Activated CD4-positive, alpha-beta T cell treated with anti-CD3 and anti-CD28 coated beads, Interleukin-2, amount 10 ng/mL, durations not matched to agents 24 days and 14 days (primary cell): Measurements from ENCODE around the gene DEPDC1B. TPM values are rescaled to one million over a fixed set of nuclear protein-coding genes. Genes with fewer than 3 reads are reported as not detected.
"Not testable (repeated sequence)": the region's sequence is repeated elsewhere in the genome, so short reads cannot be mapped to it uniquely, and the experiment has no call there.

Source experiments
- DNase-seq: peaks from one replicate; pipeline ENCODE4 v3.0.0; 2022
- H3K27ac Mint-ChIP-seq: one replicate; pipeline ENCODE4 v1.8.0; 2022; ENCODE audit warnings: mild to moderate bottlenecking, mixed read lengths
- H3K27me3 Mint-ChIP-seq: one replicate; pipeline ENCODE4 v1.8.0; 2022; ENCODE audit warnings: mixed read lengths
- H3K36me3 Mint-ChIP-seq: one replicate; pipeline ENCODE4 v1.8.0; 2022; ENCODE audit warnings: low read depth, mild to moderate bottlenecking, mixed read lengths
- H3K4me1 Mint-ChIP-seq: one replicate; pipeline ENCODE4 v1.8.0; 2021; ENCODE audit warnings: mixed read lengths
- H3K4me3 Mint-ChIP-seq: one replicate; pipeline ENCODE4 v1.8.0; 2022; ENCODE audit warnings: mild to moderate bottlenecking, moderate library complexity, mixed read lengths
- H3K9me3 Mint-ChIP-seq: one replicate; pipeline ENCODE4 v1.8.0; 2021; ENCODE audit warnings: mixed read lengths
- intact Hi-C: fragments of 100-400 bp; cut with micrococcal nuclease; formaldehyde crosslinking; loops from one replicate; pipeline ENCODE4 v1.15.1; 2023
- total RNA-seq: library from RNA; stranded (reverse); gene quantifications from 2 replicates; pipeline ENCODE4 v1.2.3, GENCODE V29; 2022

DEPDC1B gene
- total RNA-seq, 1 donor from 2014 or later, result 19.8 TPM

GRCh38 chr5:60577116-60577515 is 122.8 kb downstream of the DEPDC1B start:
- H3K36me3 Mint-ChIP-seq, result no peaks in the 10 kb centered on the region
- H3K4me1 Mint-ChIP-seq, result no peaks in the 10 kb centered on the region
- no peak for DNase-seq
- H3K4me3 Mint-ChIP-seq, result no peak overlapping the region
- H3K9me3 Mint-ChIP-seq, result peaks cover 31% of the 10 kb centered on the region
- no peak overlapping the region for H3K27ac Mint-ChIP-seq
- intact Hi-C loops, result no loop called here
- H3K27me3 Mint-ChIP-seq, result no peaks in the 10 kb centered on the region

- no peaks in the 10 kb centered on the region for H3K4me1 Mint-ChIP-seq
- no peak overlapping the region for H3K27ac Mint-ChIP-seq
- no peak overlapping the region for H3K4me3 Mint-ChIP-seq
- peaks cover 31% of the 10 kb centered on the region for H3K9me3 Mint-ChIP-seq
- no peaks in the 10 kb centered on the region for H3K36me3 Mint-ChIP-seq
- intact Hi-C loops, result no loop called here
- DNase-seq, result no peak
- no peaks in the 10 kb centered on the region for H3K27me3 Mint-ChIP-seq
These were observed 123.5 kb downstream of the DEPDC1B start for GRCh38 chr5:60576425-60576824.

- intact Hi-C loops, result no loop called here
- no peaks in the 10 kb centered on the region for H3K36me3 Mint-ChIP-seq
- H3K4me3 Mint-ChIP-seq, result no peak overlapping the region
- H3K27ac Mint-ChIP-seq, result no peak overlapping the region
- H3K9me3 Mint-ChIP-seq, result peaks cover 23% of the 10 kb centered on the region
- H3K4me1 Mint-ChIP-seq, result no peaks in the 10 kb centered on the region
- H3K27me3 Mint-ChIP-seq, result no peaks in the 10 kb centered on the region
- no peak for DNase-seq
These were observed 131.3 kb downstream of the DEPDC1B start for GRCh38 chr5:60568646-60569045.

GRCh38 chr5:60563696-60564324 is 136.2 kb downstream of the DEPDC1B start:
- Mint-ChIP-seq H3K4me3 (no peak overlapping the region), H3K4me1 (no peaks in the 10 kb centered on the region), H3K36me3 (no peaks in the 10 kb centered on the region), H3K27ac (no peak overlapping the region), H3K27me3 (no peaks in the 10 kb centered on the region), H3K9me3 (peaks cover 18% of the 10 kb centered on the region)
- intact Hi-C loops, result no loop called here
- no peak for DNase-seq

DNA sequence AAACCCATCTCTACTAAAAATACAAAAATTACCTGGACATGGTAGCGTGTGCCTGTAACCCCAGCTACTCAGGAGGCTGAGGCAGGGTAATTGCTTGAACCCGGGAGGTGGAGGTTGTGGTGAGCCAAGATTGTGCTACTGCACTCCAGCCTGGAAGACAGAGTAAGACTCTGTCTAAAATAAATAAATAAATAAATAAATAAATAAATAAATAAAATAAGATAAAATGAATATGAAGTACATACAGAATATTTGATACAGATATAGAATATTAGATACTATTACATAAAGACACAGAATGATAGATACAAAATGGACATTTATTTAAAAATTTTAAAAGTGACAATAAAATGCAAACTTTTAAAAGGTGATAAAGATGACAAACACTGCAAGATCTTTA is 146.7 kb downstream of the DEPDC1B start:
- H3K4me3 Mint-ChIP-seq, H3K27me3 Mint-ChIP-seq, H3K27ac Mint-ChIP-seq, intact Hi-C loops, H3K36me3 Mint-ChIP-seq, H3K4me1 Mint-ChIP-seq, H3K9me3 Mint-ChIP-seq, DNase-seq: not testable (repeated sequence)

DNA sequence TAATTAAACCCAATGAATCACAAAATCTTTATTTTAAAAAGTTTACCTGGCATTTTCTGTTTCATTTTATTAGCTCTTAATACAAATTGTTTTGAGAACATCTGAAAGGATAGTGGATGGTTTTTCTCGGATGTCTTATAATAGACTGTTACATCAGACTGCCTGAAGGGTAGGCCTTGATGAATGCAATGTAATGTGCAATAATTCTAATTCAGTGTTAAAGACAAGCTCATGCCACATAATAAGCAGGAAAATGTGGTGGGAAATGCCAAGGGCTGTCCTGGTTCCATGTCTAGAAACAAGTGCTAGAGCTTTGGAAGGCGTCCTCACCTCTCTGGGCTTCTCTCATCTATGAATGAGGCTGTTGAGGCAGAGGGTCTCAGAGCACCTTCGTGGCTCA is 148.1 kb downstream of the DEPDC1B start:
- Mint-ChIP-seq H3K27ac (no peak overlapping the region), H3K4me3 (no peak overlapping the region), H3K9me3 (peaks cover 3% of the 10 kb centered on the region), H3K36me3 (no peaks in the 10 kb centered on the region), H3K27me3 (peaks cover 3% of the 10 kb centered on the region), H3K4me1 (no peaks in the 10 kb centered on the region)
- DNase-seq, result no peak
- intact Hi-C loops, result no loop called here

GRCh38 chr5:60551250-60551649 is 148.7 kb downstream of the DEPDC1B start:
- H3K36me3 Mint-ChIP-seq, result no peaks in the 10 kb centered on the region

GRCh38 chr5:60550311-60550710 is 149.7 kb downstream of the DEPDC1B start:
- Mint-ChIP-seq H3K27me3 (peaks cover 3% of the 10 kb centered on the region), H3K9me3 (peaks cover 3% of the 10 kb centered on the region), H3K4me1 (no peaks in the 10 kb centered on the region), H3K4me3 (no peak overlapping the region), H3K27ac (no peak overlapping the region), H3K36me3 (no peaks in the 10 kb centered on the region)
- no peak for DNase-seq
- intact Hi-C loops, result no loop called here

More at GRCh38 chr5:60551250-60551649, 148.7 kb downstream of the DEPDC1B start:
- no peak for DNase-seq
- intact Hi-C loops, result no loop called here
- Mint-ChIP-seq H3K4me1 (no peaks in the 10 kb centered on the region), H3K4me3 (no peak overlapping the region), H3K9me3 (peaks cover 3% of the 10 kb centered on the region), H3K27me3 (peaks cover 3% of the 10 kb centered on the region), H3K27ac (no peak overlapping the region)

DNA sequence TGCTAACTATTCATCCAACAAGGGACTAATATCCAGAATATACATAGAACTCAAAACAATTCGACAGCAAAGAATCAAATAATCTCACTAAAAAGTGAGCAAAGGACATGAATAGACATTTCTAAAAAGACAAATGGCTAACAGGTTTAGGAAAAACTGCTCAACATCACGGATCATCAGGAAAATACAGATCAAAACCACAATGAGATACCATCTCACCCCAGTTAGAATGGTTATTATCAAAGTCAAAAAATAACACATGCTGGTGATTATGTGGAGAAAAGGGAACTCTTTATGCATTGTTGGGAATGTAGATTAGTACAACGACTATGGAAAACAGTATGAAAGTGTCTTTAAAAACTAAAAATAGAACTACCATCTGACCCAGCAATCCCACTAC is 150.1 kb downstream of the DEPDC1B start:
- intact Hi-C loops, result no loop called here
- no peak for DNase-seq
- H3K9me3 Mint-ChIP-seq, result no peaks in the 10 kb centered on the region

More for the DNA sequence above, 150.1 kb downstream of the DEPDC1B start:
- no peaks in the 10 kb centered on the region for H3K36me3 Mint-ChIP-seq
- no peaks in the 10 kb centered on the region for H3K4me1 Mint-ChIP-seq
- no peak overlapping the region for H3K4me3 Mint-ChIP-seq
- H3K27ac Mint-ChIP-seq, result no peak overlapping the region
- peaks cover 3% of the 10 kb centered on the region for H3K27me3 Mint-ChIP-seq

Other genes starting within 250 kb of the DEPDC1B start
- 0.56 and 1.1 TPM in 2 replicates for gene ELOVL7, start 144.1 kb upstream of the DEPDC1B start, total RNA-seq
- gene ERCC8, start 244.9 kb upstream of the DEPDC1B start, total RNA-seq, result 10.7 and 10.8 TPM in 2 replicates
- 38.0 and 39.5 TPM in 2 replicates for gene NDUFAF2, start 245.0 kb upstream of the DEPDC1B start, total RNA-seq